HCT116 (cell line): Measurements from ENCODE around the gene WDR82.

Experiments
- EZH2 ChIP-seq: fragments of 200-600 bp; sonication (generic); IDR thresholded peaks from 2 replicates; pipeline ENCODE4 v1.6.1; 2017; ENCODE audit warnings: antibody characterized with exemption, mixed run types
- EZH2phosphoT487 ChIP-seq: fragments of 200-600 bp; IDR thresholded peaks from 2 replicates; pipeline ENCODE4 v1.6.1; 2018; ENCODE audit warnings: antibody characterized with exemption, borderline replicate concordance
- POLR2AphosphoS5 ChIP-seq: IDR thresholded peaks from 2 replicates; pipeline ENCODE4 v1.6.1; 2011; ENCODE audit warnings: mild to moderate bottlenecking, low read depth, low read length, moderate library complexity
- SP1 ChIP-seq: IDR thresholded peaks from 2 replicates; pipeline ENCODE4 v1.6.1; 2012; ENCODE audit warnings: low read depth
- SRF ChIP-seq: IDR thresholded peaks from 2 replicates; pipeline ENCODE4 v1.6.1; 2012; ENCODE audit warnings: low read depth

DNA sequence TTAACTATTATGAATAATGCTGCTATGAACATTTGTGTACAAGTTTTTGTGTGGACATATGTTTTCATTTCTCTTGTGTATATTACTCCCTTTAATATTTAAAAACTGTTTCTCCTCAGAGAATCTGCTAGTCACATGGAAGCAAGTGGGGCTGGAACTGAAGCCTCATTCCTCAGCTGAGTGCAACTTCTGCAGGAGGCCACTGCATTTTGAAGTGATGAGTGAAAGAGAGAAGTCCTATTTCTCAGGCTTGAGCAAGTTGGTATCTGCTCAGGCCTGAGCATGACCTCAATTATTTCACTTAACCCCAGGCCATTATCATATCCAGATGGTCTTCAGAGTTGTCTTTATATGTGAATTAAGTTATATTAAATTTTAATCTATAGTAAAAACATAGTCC lies 64.5 kb downstream of the WDR82 start:
- TF ChIP-seq POLR2AphosphoS5 (no peak), EZH2 (no peak), SP1 (no peak), EZH2phosphoT487 (no peak), SRF (no peak)
